SK-N-SH (cell line): ENCODE results near the gene PDZRN4.

Experiments used
- CHD2 ChIP-seq: fragments of 150-350 bp; IDR thresholded peaks from 2 replicates; pipeline ENCODE4 v1.6.1; 2018; ENCODE audit warnings: low read length; ENCODE audit not compliant: partially characterized antibody
- CTCF ChIP-seq: fragments of 200-600 bp; sonication (generic); IDR thresholded peaks from 2 replicates; pipeline ENCODE4 v1.6.1; 2017; ENCODE audit warnings: antibody characterized with exemption, mild to moderate bottlenecking, moderate library complexity
- EP300 ChIP-seq, 2 experiments: IDR thresholded peaks; 2 replicates each; pipeline versions ENCODE4 v1.4.0 to v1.6.1; 2012; ENCODE audit warnings: borderline replicate concordance in 1 of 2, low read depth in 1 of 2, low read length in 1 of 2
- GATA2 ChIP-seq: sonication (generic); formaldehyde crosslinking; IDR thresholded peaks from 2 replicates; pipeline ENCODE4 v1.5.0; 2020; ENCODE audit warnings: mild to moderate bottlenecking, missing genetic modification reagents
- JUND ChIP-seq: IDR thresholded peaks from 2 replicates; pipeline ENCODE4 v1.4.0; 2012
- NFIC ChIP-seq: IDR thresholded peaks from 2 replicates; pipeline ENCODE4 v1.4.0; 2012; ENCODE audit warnings: borderline replicate concordance
- SMC3 ChIP-seq: IDR thresholded peaks from 2 replicates; pipeline ENCODE4 v1.6.1; 2012; ENCODE audit warnings: low read depth, low read length, improper control_type of control experiment
- TAF1 ChIP-seq: IDR thresholded peaks from 2 replicates; pipeline ENCODE4 v1.6.1; 2012; ENCODE audit warnings: low read depth, mild to moderate bottlenecking, low read length, moderate library complexity, borderline replicate concordance

GRCh38 chr12:41605545-41606305 lies 417.6 kb downstream of the PDZRN4 start:
- no peak for TF ChIP-seq SMC3
- TF ChIP-seq CTCF: no peak
- TF ChIP-seq NFIC: no peak
- no peak for TF ChIP-seq CHD2
- TF ChIP-seq GATA2 (CRISPR knock-in tag): no peak
- no peak for TF ChIP-seq EP300 (IDR thresholded peaks at IDR 0.05; ENCODE audit: borderline replicate concordance in 1 of 2, low read depth in 1 of 2, low read length in 1 of 2)
- TF ChIP-seq JUND: no peak
- no peak for TF ChIP-seq TAF1
